Measurements from ENCODE around the gene FADS3. TPM values are rescaled to one million over a fixed set of nuclear protein-coding genes. Genes with fewer than 3 reads are reported as not detected.

The FADS3 gene
- polyA plus RNA-seq, 1 experiment = 271 TPM

- H3K4me3 ChIP-seq (ENCODE audit: low read depth, low read length) = no peak overlapping the region
- H3K36me3 ChIP-seq (ENCODE audit: control insufficient read depth, insufficient read depth, low read length) = peaks cover 48% of the 10 kb centered on the region
- no peak for DNase-seq (ENCODE audit: low read depth)
- no peaks in the 10 kb centered on the region for H3K27me3 ChIP-seq (ENCODE audit: control insufficient read depth, insufficient read depth, low read length)
- POLR2A ChIA-PET = no interaction called here
- CTCF ChIA-PET = no interaction called here
- no peak for TF ChIP-seq CTCF (IDR thresholded peaks at IDR 0.05; ENCODE audit: insufficient read depth, low read depth, low read length)
These were observed 40.0 kb downstream of the FADS3 start for GRCh38 chr11:61851113-61851899.

- TF ChIP-seq CTCF (IDR thresholded peaks at IDR 0.05; ENCODE audit: insufficient read depth, low read depth, low read length) = no peak
- H3K36me3 ChIP-seq (ENCODE audit: control insufficient read depth, insufficient read depth, low read length) = peaks cover 46% of the 10 kb centered on the region
- CTCF ChIA-PET = no interaction called here
- POLR2A ChIA-PET = no interaction called here
- no peak for DNase-seq (ENCODE audit: low read depth)
- H3K27me3 ChIP-seq (ENCODE audit: control insufficient read depth, insufficient read depth, low read length) = no peaks in the 10 kb centered on the region
- no peak overlapping the region for H3K4me3 ChIP-seq (ENCODE audit: low read depth, low read length)
These were observed 40.7 kb downstream of the FADS3 start for GRCh38 chr11:61850687-61851086.

DNA sequence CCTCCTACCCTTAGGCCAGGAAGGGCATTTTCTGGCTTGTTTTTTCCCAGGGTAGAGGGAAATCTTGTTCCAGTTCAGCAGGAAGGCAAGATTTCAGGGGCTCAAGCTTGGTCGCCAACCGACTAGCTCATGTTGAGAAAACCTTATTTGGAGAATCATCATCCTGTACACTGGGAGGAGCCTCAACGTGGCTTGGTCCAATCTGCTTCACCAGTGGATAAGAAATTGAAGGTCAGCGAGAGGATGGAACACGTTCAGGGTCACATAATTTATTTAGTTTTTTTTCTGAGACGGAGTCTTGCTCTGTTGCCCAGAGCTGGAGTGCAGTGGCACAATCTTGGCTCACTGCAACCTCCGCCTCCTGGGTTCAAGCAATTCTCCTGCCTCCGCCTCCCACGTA, 42.7 kb downstream of the FADS3 start:
- Histone ChIP-seq H3K36me3 (ENCODE audit: control insufficient read depth, insufficient read depth, low read length) (peaks cover 38% of the 10 kb centered on the region), H3K4me3 (ENCODE audit: low read depth, low read length) (no peak overlapping the region), H3K27me3 (ENCODE audit: control insufficient read depth, insufficient read depth, low read length) (no peaks in the 10 kb centered on the region)
- ChIA-PET CTCF (interaction anchor here (1.0 to 3.5 kb wide), 2 partner anchors 22 to 259 kb away, joined by 3 to 10 read pairs; no protein-coding TSS in a partner anchor), POLR2A (no interaction called here)
- no peak for TF ChIP-seq CTCF (IDR thresholded peaks at IDR 0.05; ENCODE audit: insufficient read depth, low read depth, low read length)
- no peak for DNase-seq (ENCODE audit: low read depth)

DNA sequence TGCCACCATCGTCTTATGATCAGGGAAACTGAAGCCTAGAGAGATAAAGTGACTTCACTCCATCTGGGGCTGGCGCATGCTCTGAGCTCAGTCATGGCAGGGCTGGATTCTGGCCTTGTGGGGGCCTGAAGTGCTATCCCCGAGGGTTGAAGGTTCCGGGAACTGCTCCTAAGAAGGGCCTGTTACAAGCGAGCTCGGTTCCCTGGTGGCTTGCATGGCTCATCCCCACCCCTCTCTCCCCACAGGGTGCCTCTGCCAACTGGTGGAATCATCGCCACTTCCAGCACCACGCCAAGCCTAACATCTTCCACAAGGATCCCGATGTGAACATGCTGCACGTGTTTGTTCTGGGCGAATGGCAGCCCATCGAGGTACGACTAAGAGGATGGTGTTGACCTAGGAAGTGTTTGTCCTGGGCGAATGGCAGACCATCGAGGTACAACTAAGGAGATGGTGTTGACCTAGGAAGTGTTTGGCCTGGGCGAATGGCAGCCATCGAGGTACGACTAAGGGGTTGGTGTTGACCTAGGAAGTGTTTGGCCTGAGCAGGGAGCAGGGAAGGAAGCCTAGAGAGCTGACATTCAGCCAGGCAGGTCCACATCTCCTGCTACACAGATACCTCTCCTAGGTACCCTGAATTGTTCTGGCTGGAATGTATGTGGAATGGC, 43.3 kb downstream of the FADS3 start:
- Histone ChIP-seq H3K36me3 (ENCODE audit: control insufficient read depth, insufficient read depth, low read length) (peaks cover 36% of the 10 kb centered on the region), H3K27me3 (ENCODE audit: control insufficient read depth, insufficient read depth, low read length) (no peaks in the 10 kb centered on the region), H3K4me3 (ENCODE audit: low read depth, low read length) (no peak overlapping the region)
- TF ChIP-seq CTCF (IDR thresholded peaks at IDR 0.05; ENCODE audit: insufficient read depth, low read depth, low read length) = no peak
- ChIA-PET POLR2A (no interaction called here), CTCF (interaction anchor here (1.0 to 3.5 kb wide), 2 partner anchors 23 to 260 kb away, joined by 3 to 10 read pairs; no protein-coding TSS in a partner anchor)
- no peak for DNase-seq (ENCODE audit: low read depth)

DNA sequence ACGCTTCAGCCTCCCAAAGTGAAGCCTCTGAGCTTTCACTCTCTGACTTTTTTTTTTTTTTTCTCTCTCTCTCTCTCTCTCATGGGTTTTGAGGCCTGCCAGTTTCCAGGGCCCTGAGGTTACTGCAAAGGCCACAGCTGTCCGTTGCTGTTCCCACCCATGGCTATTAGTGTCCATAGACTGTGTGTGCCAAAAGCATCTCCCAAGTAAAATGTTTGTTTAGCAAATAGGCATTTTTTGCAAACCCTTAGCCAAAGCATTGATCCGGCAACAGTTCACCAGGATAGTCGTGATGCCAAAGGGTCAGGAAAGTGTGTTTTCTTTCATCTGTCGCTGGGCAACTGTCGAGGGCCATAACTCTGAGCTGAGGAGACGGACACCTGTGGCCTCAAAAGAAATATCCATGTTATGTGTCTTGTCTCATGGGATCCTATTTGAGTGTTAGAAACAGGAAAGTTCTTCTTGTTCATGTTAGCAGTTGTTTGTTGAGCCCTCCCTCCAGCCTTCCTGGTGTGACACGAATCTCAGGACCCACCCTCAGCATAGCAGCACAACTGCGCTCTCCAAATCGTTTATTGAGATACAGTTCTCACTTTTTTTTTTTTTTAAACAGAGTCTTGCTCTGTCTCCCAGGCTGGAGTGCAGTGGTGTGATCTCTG, 44.9 kb downstream of the FADS3 start:
- peaks cover 41% of the 10 kb centered on the region for H3K36me3 ChIP-seq (ENCODE audit: control insufficient read depth, insufficient read depth, low read length)
- no peaks in the 10 kb centered on the region for H3K27me3 ChIP-seq (ENCODE audit: control insufficient read depth, insufficient read depth, low read length)
- ChIA-PET CTCF (interaction anchor here (2.3 to 3.5 kb wide), 2 partner anchors 12 to 24 kb away, joined by 5 to 10 read pairs; no protein-coding TSS in a partner anchor), POLR2A (no interaction called here)
- no peak for TF ChIP-seq CTCF (IDR thresholded peaks at IDR 0.05; ENCODE audit: insufficient read depth, low read depth, low read length)
- H3K4me3 ChIP-seq (ENCODE audit: low read depth, low read length) = no peak overlapping the region
- DNase-seq (ENCODE audit: low read depth) = no peak
